WTC11 (cell line): ENCODE results near the gene MARK3.

Experiments used
- CTCF ChIP-seq: fragments of 200-600 bp; IDR thresholded peaks from 2 replicates; pipeline ENCODE4 v1.8.0; 2022; ENCODE audit warnings: antibody characterized with exemption
- HMGA2 ChIP-seq: fragments of 250-450 bp; sonication (Bioruptor Pico); IDR thresholded peaks from 2 replicates; pipeline ENCODE4 v1.4.0; 2021; ENCODE audit warnings: mild to moderate bottlenecking, moderate library complexity
- MYBL2 ChIP-seq: sonication (generic); formaldehyde crosslinking; IDR thresholded peaks from 2 replicates; pipeline ENCODE4 v1.8.1; 2023; ENCODE audit warnings: mild to moderate bottlenecking, moderate library complexity, missing genetic modification reagents
- NR3C1 ChIP-seq: sonication (generic); formaldehyde crosslinking; conservative IDR thresholded peaks from 2 replicates; pipeline ENCODE4 v1.8.1; 2023; ENCODE audit warnings: low read depth, mild to moderate bottlenecking, missing genetic modification reagents
- RELA ChIP-seq: sonication (generic); formaldehyde crosslinking; IDR thresholded peaks from 2 replicates; pipeline ENCODE4 v1.8.1; 2022; ENCODE audit warnings: missing genetic modification reagents, mild to moderate bottlenecking, borderline replicate concordance
- SP1 ChIP-seq: sonication (generic); formaldehyde crosslinking; conservative IDR thresholded peaks from 2 replicates; pipeline ENCODE4 v1.8.1; 2022; ENCODE audit warnings: missing genetic modification reagents
- STAT6 ChIP-seq: sonication (generic); formaldehyde crosslinking; conservative IDR thresholded peaks from 2 replicates; pipeline ENCODE4 v1.8.1; 2023; ENCODE audit warnings: mild to moderate bottlenecking, low read depth, missing genetic modification reagents, moderate library complexity
- USF2 ChIP-seq: sonication (generic); formaldehyde crosslinking; IDR thresholded peaks from 2 replicates; pipeline ENCODE4 v1.8.1; 2023; ENCODE audit warnings: mild to moderate bottlenecking, missing genetic modification reagents, moderate library complexity
- ZNF219 ChIP-seq: sonication (generic); formaldehyde crosslinking; IDR thresholded peaks from 2 replicates; pipeline ENCODE4 v1.8.0; 2023; ENCODE audit warnings: missing genetic modification reagents, mild to moderate bottlenecking, borderline replicate concordance
- ZNF263 ChIP-seq: sonication (generic); formaldehyde crosslinking; IDR thresholded peaks from 2 replicates; pipeline ENCODE4 v1.8.1; 2022; ENCODE audit warnings: low read depth, mild to moderate bottlenecking, moderate library complexity, missing genetic modification reagents
- ZNF671 ChIP-seq: fragments of 250-450 bp; sonication (Bioruptor Pico); IDR thresholded peaks from 2 replicates; pipeline ENCODE4 v1.8.0; 2021; ENCODE audit warnings: mild to moderate bottlenecking
- TF ChIP-seq, protein P1 (sequence below): sonication (generic); formaldehyde crosslinking; IDR thresholded peaks from 2 replicates; pipeline ENCODE4 v1.8.1; 2023; ENCODE audit warnings: mild to moderate bottlenecking, missing genetic modification reagents, borderline replicate concordance

- TF ChIP-seq CTCF (no peak), SP1 (CRISPR knock-in tag) (no peak), STAT6 (no peak), RELA (CRISPR knock-in tag) (no peak), ZNF671 (CRISPR knock-in tag) (no peak), USF2 (CRISPR knock-in tag) (no peak), ZNF219 (no peak), MYBL2 (no peak), NR3C1 (CRISPR knock-in tag) (no peak), ZNF263 (CRISPR knock-in tag) (no peak), HMGA2 (no peak)
- TF ChIP-seq, protein P1, sequence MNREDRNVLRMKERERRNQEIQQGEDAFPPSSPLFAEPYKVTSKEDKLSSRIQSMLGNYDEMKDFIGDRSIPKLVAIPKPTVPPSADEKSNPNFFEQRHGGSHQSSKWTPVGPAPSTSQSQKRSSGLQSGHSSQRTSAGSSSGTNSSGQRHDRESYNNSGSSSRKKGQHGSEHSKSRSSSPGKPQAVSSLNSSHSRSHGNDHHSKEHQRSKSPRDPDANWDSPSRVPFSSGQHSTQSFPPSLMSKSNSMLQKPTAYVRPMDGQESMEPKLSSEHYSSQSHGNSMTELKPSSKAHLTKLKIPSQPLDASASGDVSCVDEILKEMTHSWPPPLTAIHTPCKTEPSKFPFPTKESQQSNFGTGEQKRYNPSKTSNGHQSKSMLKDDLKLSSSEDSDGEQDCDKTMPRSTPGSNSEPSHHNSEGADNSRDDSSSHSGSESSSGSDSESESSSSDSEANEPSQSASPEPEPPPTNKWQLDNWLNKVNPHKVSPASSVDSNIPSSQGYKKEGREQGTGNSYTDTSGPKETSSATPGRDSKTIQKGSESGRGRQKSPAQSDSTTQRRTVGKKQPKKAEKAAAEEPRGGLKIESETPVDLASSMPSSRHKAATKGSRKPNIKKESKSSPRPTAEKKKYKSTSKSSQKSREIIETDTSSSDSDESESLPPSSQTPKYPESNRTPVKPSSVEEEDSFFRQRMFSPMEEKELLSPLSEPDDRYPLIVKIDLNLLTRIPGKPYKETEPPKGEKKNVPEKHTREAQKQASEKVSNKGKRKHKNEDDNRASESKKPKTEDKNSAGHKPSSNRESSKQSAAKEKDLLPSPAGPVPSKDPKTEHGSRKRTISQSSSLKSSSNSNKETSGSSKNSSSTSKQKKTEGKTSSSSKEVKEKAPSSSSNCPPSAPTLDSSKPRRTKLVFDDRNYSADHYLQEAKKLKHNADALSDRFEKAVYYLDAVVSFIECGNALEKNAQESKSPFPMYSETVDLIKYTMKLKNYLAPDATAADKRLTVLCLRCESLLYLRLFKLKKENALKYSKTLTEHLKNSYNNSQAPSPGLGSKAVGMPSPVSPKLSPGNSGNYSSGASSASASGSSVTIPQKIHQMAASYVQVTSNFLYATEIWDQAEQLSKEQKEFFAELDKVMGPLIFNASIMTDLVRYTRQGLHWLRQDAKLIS (CRISPR knock-in tag), result no peak
Measured at GRCh38 chr14:103372017-103372416, 13.2 kb upstream of the MARK3 start.
